T-helper 17 cell (primary cell): ENCODE data around the gene CDH10. TPM values are rescaled to one million over a fixed set of nuclear protein-coding genes. Genes with fewer than 3 reads are reported as not detected.

Experiments
- ATAC-seq: fragments of 150-1000 bp; cut with Tn5 transposase; 2 replicates; pipeline ENCODE4 v1.10.0; 2021; ENCODE audit warnings: mild to moderate bottlenecking, moderate library complexity
- DNase-seq, 3 donors: peaks; one replicate each; pipeline versions ENCODE4 v3.0.0 to v3.0.0-alpha.2; 2020 to 2021
- H3K9me3 ChIP-seq: one replicate; pipeline ENCODE4 v1.7.0; 2013; ENCODE audit warnings: low read length, mild to moderate bottlenecking; ENCODE audit not compliant: control insufficient read depth, poor library complexity, severe bottlenecking
- H3K27ac Mint-ChIP-seq: one replicate; pipeline ENCODE4 v1.8.0; 2022; ENCODE audit warnings: mild to moderate bottlenecking, moderate library complexity, mixed read lengths
- H3K27me3 Mint-ChIP-seq: one replicate; pipeline ENCODE4 v1.8.0; 2022; ENCODE audit warnings: mixed read lengths
- H3K36me3 Mint-ChIP-seq: one replicate; pipeline ENCODE4 v1.8.0; 2022; ENCODE audit warnings: low read depth, mixed read lengths
- H3K4me1 Mint-ChIP-seq: one replicate; pipeline ENCODE4 v1.8.0; 2022; ENCODE audit warnings: mild to moderate bottlenecking, mixed read lengths
- H3K4me3 Mint-ChIP-seq: one replicate; pipeline ENCODE4 v1.8.0; 2022; ENCODE audit warnings: mild to moderate bottlenecking, moderate library complexity, mixed read lengths
- total RNA-seq, 4 donors: library from RNA in 2 of 4; stranded (reverse) in 2 of 4; gene quantifications; one replicate each; pipeline ENCODE4 v1.2.3 and lab custom pipeline; 2022 to 2026

The CDH10 gene
- not detected for total RNA-seq
- total RNA-seq (lab: John Stamatoyannopoulos, UW), result 0 reads per million in 2 donors

GRCh38 chr5:24644761-24645160 is at the start of gene CDH10:
CDH10 (minus strand) TSS chr5:24644978; CDS start chr5:24593490, 51,488 bp downstream.
- Mint-ChIP-seq H3K4me1 (no peaks in the 10 kb centered on the region), H3K27ac (no peak within 1 kb of the TSS), H3K36me3 (no peaks in the 10 kb centered on the region), H3K27me3 (no peaks in the 10 kb centered on the region), H3K4me3 (no peak within 1 kb of the TSS)
- ATAC-seq, result no peak
- no peak for DNase-seq
- H3K9me3 ChIP-seq, result no peaks in the 10 kb centered on the region

GRCh38 chr5:24693609-24694008 is 48.8 kb upstream of the CDH10 start:
- no peaks in the 10 kb centered on the region for H3K27me3 Mint-ChIP-seq
- H3K4me1 Mint-ChIP-seq, result no peaks in the 10 kb centered on the region
- H3K9me3 ChIP-seq, result no peaks in the 10 kb centered on the region
- no peaks in the 10 kb centered on the region for H3K36me3 Mint-ChIP-seq
- ATAC-seq (no peak), DNase-seq (no peak)
- H3K4me3 Mint-ChIP-seq, result no peak overlapping the region
- no peak overlapping the region for H3K27ac Mint-ChIP-seq

- no peak overlapping the region for H3K27ac Mint-ChIP-seq
- no peaks in the 10 kb centered on the region for H3K36me3 Mint-ChIP-seq
- ATAC-seq (no peak), DNase-seq (no peak)
- no peaks in the 10 kb centered on the region for H3K4me1 Mint-ChIP-seq
- H3K27me3 Mint-ChIP-seq, result no peaks in the 10 kb centered on the region
- H3K9me3 ChIP-seq, result no peaks in the 10 kb centered on the region
- H3K4me3 Mint-ChIP-seq, result no peak overlapping the region
These were observed 46.3 kb upstream of the CDH10 start for GRCh38 chr5:24691074-24691473.

- Mint-ChIP-seq H3K27ac (no peak overlapping the region), H3K4me1 (no peaks in the 10 kb centered on the region), H3K27me3 (no peaks in the 10 kb centered on the region), H3K4me3 (no peak overlapping the region), H3K36me3 (no peaks in the 10 kb centered on the region)
- DNase-seq (no peak), ATAC-seq (no peak)
- no peaks in the 10 kb centered on the region for H3K9me3 ChIP-seq
These were observed 36.3 kb upstream of the CDH10 start for GRCh38 chr5:24681106-24681505.

- no peak overlapping the region for H3K27ac Mint-ChIP-seq
- H3K27me3 Mint-ChIP-seq, result no peaks in the 10 kb centered on the region
- H3K4me3 Mint-ChIP-seq, result no peak overlapping the region
- DNase-seq, result no peak
- no peaks in the 10 kb centered on the region for H3K4me1 Mint-ChIP-seq
- no peaks in the 10 kb centered on the region for H3K36me3 Mint-ChIP-seq
- ATAC-seq, result no peak
- H3K9me3 ChIP-seq, result no peaks in the 10 kb centered on the region
These were observed 23.3 kb upstream of the CDH10 start for GRCh38 chr5:24668050-24668449.

- peaks cover 5% of the 10 kb centered on the region for H3K9me3 ChIP-seq
- ATAC-seq (no peak), DNase-seq (no peak)
- Mint-ChIP-seq H3K27me3 (no peaks in the 10 kb centered on the region), H3K27ac (no peak overlapping the region), H3K4me1 (no peaks in the 10 kb centered on the region), H3K4me3 (no peak overlapping the region), H3K36me3 (no peaks in the 10 kb centered on the region)
These were observed 4.8 kb upstream of the CDH10 start for GRCh38 chr5:24649531-24649930.

- H3K27ac Mint-ChIP-seq, result no peak overlapping the region
- DNase-seq (no peak), ATAC-seq (no peak)
- no peaks in the 10 kb centered on the region for H3K36me3 Mint-ChIP-seq
- H3K9me3 ChIP-seq, result peaks cover 2% of the 10 kb centered on the region
- H3K4me3 Mint-ChIP-seq, result no peak overlapping the region
- H3K4me1 Mint-ChIP-seq, result no peaks in the 10 kb centered on the region
- H3K27me3 Mint-ChIP-seq, result no peaks in the 10 kb centered on the region
These were observed 2.1 kb upstream of the CDH10 start for GRCh38 chr5:24646915-24647314.

- Mint-ChIP-seq H3K4me1 (no peaks in the 10 kb centered on the region), H3K36me3 (no peaks in the 10 kb centered on the region), H3K4me3 (no peak overlapping the region)
These were observed 705 bp upstream of the CDH10 start for GRCh38 chr5:24645483-24645882.

GRCh38 chr5:24643880-24644279 is 898 bp downstream of the CDH10 start:
- no peaks in the 10 kb centered on the region for H3K27me3 Mint-ChIP-seq
- no peak overlapping the region for H3K27ac Mint-ChIP-seq
- no peak for ATAC-seq
- no peaks in the 10 kb centered on the region for H3K4me1 Mint-ChIP-seq
- H3K4me3 Mint-ChIP-seq, result no peak overlapping the region
- no peaks in the 10 kb centered on the region for H3K36me3 Mint-ChIP-seq
- H3K9me3 ChIP-seq, result no peaks in the 10 kb centered on the region
- no peak for DNase-seq

More at GRCh38 chr5:24645483-24645882, 705 bp upstream of the CDH10 start:
- no peaks in the 10 kb centered on the region for H3K27me3 Mint-ChIP-seq
- DNase-seq (no peak), ATAC-seq (no peak)
- no peaks in the 10 kb centered on the region for H3K9me3 ChIP-seq
- no peak overlapping the region for H3K27ac Mint-ChIP-seq

- no peaks in the 10 kb centered on the region for H3K36me3 Mint-ChIP-seq
- no peak overlapping the region for H3K27ac Mint-ChIP-seq
- ATAC-seq (no peak), DNase-seq (no peak)
- no peaks in the 10 kb centered on the region for H3K4me1 Mint-ChIP-seq
- no peaks in the 10 kb centered on the region for H3K9me3 ChIP-seq
- no peaks in the 10 kb centered on the region for H3K27me3 Mint-ChIP-seq
- no peak overlapping the region for H3K4me3 Mint-ChIP-seq
These were observed 1.6 kb downstream of the CDH10 start for GRCh38 chr5:24643156-24643555.

- Mint-ChIP-seq H3K27ac (no peak overlapping the region), H3K27me3 (no peaks in the 10 kb centered on the region), H3K4me3 (no peak overlapping the region), H3K4me1 (no peaks in the 10 kb centered on the region), H3K36me3 (no peaks in the 10 kb centered on the region)
- ATAC-seq (no peak), DNase-seq (no peak)
- H3K9me3 ChIP-seq, result no peaks in the 10 kb centered on the region
These were observed 2.8 kb downstream of the CDH10 start for GRCh38 chr5:24642022-24642421.

GRCh38 chr5:24635209-24635608 is 9.6 kb downstream of the CDH10 start:
- H3K27ac Mint-ChIP-seq, result no peak overlapping the region
- no peaks in the 10 kb centered on the region for H3K4me1 Mint-ChIP-seq
- no peaks in the 10 kb centered on the region for H3K9me3 ChIP-seq
- no peak for ATAC-seq
- no peaks in the 10 kb centered on the region for H3K36me3 Mint-ChIP-seq
- H3K27me3 Mint-ChIP-seq, result no peaks in the 10 kb centered on the region
- DNase-seq, result no peak
- H3K4me3 Mint-ChIP-seq, result no peak overlapping the region

GRCh38 chr5:24633715-24634325 is 11.0 kb downstream of the CDH10 start:
- Mint-ChIP-seq H3K4me3 (no peak overlapping the region), H3K36me3 (no peaks in the 10 kb centered on the region), H3K4me1 (no peaks in the 10 kb centered on the region), H3K27me3 (no peaks in the 10 kb centered on the region), H3K27ac (no peak overlapping the region)
- no peaks in the 10 kb centered on the region for H3K9me3 ChIP-seq
- ATAC-seq (no peak), DNase-seq (no peak)

- Mint-ChIP-seq H3K4me1 (no peaks in the 10 kb centered on the region), H3K4me3 (no peak overlapping the region), H3K27me3 (no peaks in the 10 kb centered on the region), H3K27ac (no peak overlapping the region), H3K36me3 (no peaks in the 10 kb centered on the region)
- DNase-seq, result no peak
- ATAC-seq, result no peak
- H3K9me3 ChIP-seq, result no peaks in the 10 kb centered on the region
These were observed 12.4 kb downstream of the CDH10 start for GRCh38 chr5:24632353-24632752.
